GM12891 (cell line): ENCODE measurements around the gene OSBPL5.
"Not testable (repeated sequence)": the region's sequence is repeated elsewhere in the genome, so short reads cannot be mapped to it uniquely, and the experiment has no call there.

Experiments
- DNase-seq: peaks from one replicate; pipeline ENCODE4 v3.0.0; 2011; ENCODE audit warnings: low spot score; ENCODE audit not compliant: insufficient read length
- FAIRE-seq: peaks from 2 replicates; lab custom pipeline; 2011; peaks lifted over from hg19 to GRCh38; lab: Jason Lieb, UNC
- PAX5 ChIP-seq: IDR thresholded peaks from 2 replicates; pipeline ENCODE4 v1.6.1; 2011; ENCODE audit warnings: low read length, moderate library complexity, mild to moderate bottlenecking; ENCODE audit not compliant: insufficient read depth, severe bottlenecking
- POLR2A ChIP-seq: IDR thresholded peaks from 2 replicates; pipeline ENCODE4 v1.6.1; 2011; ENCODE audit warnings: low read depth, low read length, control low read depth
- POLR2AphosphoS5 ChIP-seq: IDR thresholded peaks from 2 replicates; pipeline ENCODE4 v1.6.1; 2011; ENCODE audit warnings: low read depth, low read length, control low read depth
- POU2F2 ChIP-seq: IDR thresholded peaks from 2 replicates; pipeline ENCODE4 v1.6.1; 2011; ENCODE audit warnings: low read depth, mild to moderate bottlenecking, control low read depth, low read length, moderate library complexity
- SPI1 ChIP-seq: IDR thresholded peaks from 2 replicates; pipeline ENCODE4 v1.6.1; 2011; ENCODE audit warnings: low read depth, low read length, control low read depth
- TAF1 ChIP-seq: IDR thresholded peaks from 2 replicates; pipeline ENCODE4 v1.6.1; 2011; ENCODE audit warnings: low read depth, low read length, control low read depth

The OSBPL5 gene

DNA sequence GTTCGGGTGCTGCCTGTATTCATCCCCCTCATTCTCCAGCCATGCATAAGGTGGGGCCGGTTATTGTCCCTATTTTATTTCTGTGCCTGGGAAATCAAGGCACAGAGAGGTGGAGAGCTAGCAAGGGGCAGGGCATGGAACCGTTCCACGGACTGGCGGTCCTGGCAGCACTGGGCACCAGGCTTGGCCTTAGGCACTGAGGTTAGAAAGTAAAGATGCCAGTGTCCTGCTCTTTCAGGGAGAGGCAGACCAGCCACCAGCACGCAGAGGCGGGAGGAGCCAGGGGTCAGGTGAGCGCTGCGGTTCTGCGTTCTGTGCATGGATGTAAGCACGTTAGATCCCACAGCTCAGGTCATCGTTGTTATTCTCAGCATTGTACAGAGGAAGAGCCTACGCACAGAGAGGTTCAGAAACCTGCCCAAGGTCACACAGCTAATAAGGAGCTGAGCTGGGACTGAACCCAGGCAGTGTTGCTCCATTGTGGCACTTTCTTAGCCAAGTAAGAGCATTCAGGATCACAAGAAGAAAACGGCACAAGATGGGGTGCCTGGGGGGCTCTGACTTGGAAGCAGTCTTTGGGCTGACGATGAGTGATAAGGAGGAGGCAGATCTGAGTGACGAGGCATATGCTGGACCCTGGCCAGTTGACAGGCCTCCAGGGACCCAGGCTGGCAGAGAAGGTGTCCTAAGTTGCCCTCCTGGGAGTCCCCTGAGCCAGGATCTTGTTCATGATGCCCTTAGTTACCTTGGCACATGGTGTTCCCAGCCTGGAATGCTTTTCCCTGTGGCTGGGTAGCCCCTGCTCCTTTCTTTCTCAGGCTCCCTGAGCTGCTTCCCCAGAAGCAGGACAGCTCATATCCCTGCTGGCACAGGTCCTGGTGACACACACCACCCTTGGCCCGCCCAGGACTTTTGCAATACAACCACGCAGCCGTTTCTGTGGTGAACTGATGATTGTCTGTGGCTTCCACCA, 41.1 kb downstream of the OSBPL5 start:
- DNase-seq (no peak), FAIRE-seq (no peak)

DNA sequence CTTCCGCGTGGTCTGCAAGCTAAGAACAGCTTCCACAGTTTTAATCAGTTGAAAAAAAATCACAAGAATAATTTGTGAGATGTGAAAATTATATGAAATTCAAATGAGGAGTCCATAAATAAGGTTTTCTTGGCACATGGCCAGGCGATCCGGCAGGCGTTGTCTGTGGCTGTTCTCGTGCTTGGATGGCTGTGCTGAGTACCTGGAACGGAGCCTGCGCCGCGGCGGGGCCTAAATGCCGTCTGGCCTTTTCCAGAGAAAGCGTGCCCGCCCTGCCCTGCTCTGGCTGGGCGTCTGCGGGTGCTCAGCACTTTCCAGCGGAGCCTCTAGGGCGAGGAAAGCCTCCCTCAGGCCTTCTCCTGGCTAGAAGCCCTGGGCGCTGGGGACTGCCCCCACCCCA, 41.8 kb downstream of the OSBPL5 start:
- DNase-seq (no peak), FAIRE-seq (no peak)
- TF ChIP-seq TAF1 (no peak), POU2F2 (no peak), POLR2AphosphoS5 (no peak), SPI1 (no peak), PAX5 (no peak)

More for the DNA sequence above, 41.1 kb downstream of the OSBPL5 start:
- no peak for TF ChIP-seq PAX5
- no peak for TF ChIP-seq SPI1
- TF ChIP-seq POU2F2, result no peak
- TF ChIP-seq POLR2AphosphoS5, result no peak
- no peak for TF ChIP-seq POLR2A
- no peak for TF ChIP-seq TAF1

DNA sequence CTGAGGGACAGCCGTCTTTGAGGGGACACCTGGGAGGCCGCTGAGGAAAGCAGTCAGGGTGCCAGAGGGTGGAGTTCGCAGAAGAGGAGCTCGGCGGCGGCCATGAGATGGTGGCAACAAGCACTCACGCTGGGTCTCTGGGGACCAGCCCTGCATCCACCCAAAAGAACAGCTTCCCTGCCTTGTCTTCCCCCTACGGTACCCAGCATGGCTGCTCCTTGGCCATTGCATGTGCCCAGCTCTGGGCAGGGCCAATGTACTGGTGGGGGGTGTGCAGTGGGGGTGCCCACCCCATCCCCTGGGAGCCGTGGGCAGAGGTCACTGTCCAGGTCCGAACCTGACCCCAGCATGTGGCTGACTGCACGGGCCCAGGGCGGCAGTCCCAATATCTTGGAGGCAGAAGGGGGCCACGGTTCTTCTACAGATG, 42.3 kb downstream of the OSBPL5 start:
- no peak for TF ChIP-seq POLR2AphosphoS5
- no peak for DNase-seq
- no peak for FAIRE-seq

DNA sequence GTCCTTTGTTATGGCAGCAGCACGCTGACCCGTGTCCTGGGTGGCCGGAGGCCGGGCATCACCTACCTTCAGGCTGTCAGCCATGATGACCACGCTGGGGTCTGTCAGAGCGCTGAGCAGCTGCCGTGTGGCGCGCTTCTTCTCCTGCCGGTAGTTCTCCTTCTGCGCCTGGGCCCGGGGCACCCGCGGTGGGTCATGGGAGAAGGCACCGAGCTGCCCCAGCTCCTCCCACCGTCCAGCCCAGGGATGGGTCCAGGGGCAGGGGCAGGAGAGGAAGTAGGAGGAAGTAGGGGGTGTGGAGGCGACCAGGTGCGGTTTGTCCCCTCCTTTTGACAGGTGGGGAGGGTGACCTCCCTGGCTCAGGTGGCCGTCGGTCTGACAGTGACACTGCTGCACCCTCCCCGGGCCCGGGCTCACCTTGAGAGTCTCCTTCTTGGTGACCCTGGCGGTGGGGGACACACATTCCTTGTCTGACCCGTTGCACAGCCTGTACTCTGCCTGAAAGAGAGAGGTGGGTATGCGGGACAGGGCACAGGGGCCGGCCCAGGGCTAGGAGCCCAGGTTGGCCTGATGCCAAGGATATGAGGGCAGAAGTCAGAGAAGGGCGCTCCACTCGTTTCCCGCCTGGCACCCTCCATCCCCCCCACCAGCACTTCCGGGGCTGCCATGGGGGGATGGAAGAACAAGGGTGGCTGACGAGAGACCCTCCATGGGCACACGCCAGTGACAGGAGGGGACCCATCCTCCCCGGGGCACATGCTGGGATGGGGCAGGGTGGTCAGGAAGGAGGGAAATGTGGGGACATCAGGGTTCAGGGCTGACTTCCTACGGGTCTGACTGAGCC, 43.0 kb downstream of the OSBPL5 start:
- DNase-seq (no peak), FAIRE-seq (no peak)
- TF ChIP-seq PAX5 (no peak), POU2F2 (no peak), POLR2AphosphoS5 (no peak)

DNA sequence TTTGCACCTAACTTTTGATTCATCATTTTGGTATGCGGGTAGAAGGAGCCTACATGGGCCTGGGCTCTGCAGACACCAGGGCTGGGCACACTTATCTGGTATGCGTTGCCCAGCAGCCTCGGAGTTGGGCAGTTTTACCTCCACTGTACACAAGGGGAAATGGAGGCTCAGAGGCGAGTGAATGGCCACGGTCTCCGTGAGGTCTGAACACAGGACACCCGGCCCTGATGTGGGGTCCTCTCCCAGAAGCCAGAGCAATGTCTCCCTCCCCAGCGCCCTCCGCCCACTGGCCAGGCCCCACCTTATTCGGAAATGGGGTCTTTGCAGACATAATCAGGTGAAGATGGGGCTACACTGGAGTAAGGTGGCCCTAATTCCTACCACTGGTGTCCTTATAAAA, 43.7 kb downstream of the OSBPL5 start:
- DNase-seq (no peak), FAIRE-seq (no peak)
- no peak for TF ChIP-seq PAX5
- no peak for TF ChIP-seq POLR2A
- no peak for TF ChIP-seq SPI1
- no peak for TF ChIP-seq TAF1
- no peak for TF ChIP-seq POLR2AphosphoS5
- TF ChIP-seq POU2F2, result no peak

DNA sequence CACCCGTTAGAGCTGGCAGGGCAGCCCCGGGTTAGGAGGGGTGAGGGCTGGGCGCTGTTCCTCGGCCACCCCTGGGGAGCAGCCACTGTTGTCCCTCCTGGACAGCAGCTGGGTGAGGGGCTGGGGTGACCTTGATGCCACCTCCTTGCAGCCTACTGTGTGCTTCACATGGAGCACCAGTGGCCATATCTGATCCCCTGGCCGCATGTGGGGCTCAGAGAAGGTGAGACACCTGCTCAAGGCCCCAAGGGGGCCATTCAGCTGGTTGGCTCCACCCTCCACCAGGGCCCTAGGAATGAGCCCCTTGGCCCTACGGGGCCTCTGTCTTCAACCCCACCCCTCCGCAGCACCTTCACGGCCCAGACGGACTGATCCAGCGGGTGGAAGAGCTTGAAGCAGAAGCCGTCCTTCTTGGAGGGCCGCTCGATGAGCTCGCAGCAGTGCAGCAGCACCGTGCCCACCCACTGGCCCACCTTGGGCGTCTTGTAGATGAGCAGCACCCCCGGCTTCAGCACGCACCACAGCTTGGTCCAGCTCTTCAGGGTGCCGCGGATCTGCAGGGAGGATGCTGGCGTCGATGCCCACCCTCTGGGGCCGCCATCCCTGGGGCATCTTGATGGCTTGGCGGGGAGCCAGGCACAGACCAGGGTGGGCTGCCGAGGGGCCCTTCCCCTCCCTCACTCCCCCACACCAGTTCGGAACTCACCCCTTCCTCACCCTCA, 44.9 kb downstream of the OSBPL5 start:
- FAIRE-seq (no peak), DNase-seq (no peak)
- TF ChIP-seq POLR2AphosphoS5, result no peak
- TF ChIP-seq POU2F2, result no peak
- TF ChIP-seq TAF1, result no peak
- TF ChIP-seq PAX5, result no peak
- no peak for TF ChIP-seq POLR2A
- TF ChIP-seq SPI1, result no peak

DNA sequence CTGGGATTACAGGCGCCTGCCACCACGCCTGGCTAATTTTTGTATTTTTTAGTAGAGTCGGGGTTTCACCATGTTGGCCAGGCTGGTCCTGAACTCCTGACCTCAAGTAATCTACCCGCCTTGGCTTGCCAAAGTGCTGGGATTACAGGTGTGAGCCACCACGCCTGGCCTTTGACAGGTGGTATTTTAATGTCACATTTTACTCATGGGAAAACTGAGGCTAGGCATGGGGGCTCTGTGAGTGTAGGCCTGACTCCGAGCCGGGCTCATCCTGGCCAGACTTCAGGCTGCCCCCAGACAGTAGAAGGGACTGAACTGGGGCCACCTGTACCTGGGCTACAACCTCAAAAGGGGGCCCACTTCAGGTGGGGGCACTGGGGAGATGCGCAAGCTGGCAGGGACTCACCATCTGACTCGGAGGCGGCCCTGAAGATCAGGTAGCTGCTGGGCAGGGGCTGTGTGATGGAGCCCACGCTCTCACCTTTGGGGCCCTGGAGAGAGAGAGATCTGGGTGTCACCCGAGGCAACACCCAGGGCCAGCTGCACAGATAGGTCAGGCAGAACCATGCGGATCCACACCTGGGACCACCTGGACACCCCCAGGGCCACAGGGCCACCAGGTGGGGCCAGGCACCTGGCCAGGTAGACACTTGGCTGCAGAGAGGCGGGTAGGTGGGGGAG, 45.8 kb downstream of the OSBPL5 start:
- FAIRE-seq, result no peak

DNA sequence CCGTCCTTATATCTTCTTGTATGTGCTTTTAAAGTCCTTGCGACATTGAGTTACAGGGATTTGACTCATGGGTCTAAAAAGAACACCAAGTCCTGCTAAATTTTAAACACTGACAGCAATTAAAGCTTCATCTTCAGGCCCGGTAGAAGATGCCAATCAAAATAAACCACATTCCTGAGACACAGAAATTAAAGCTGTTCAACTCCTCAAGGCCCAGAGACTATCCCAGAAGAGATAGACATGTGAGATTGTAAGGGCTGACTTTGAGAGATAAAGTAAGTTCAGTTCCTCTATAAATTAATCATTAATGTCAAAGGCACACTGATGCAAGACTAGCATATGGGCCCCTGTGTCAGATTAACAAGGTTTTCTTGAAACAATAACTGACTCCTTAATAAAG, 49.8 kb downstream of the OSBPL5 start:
- DNase-seq (no peak), FAIRE-seq (no peak)
- TF ChIP-seq POLR2AphosphoS5 (no peak), TAF1 (no peak), PAX5 (no peak), SPI1 (no peak), POU2F2 (no peak), POLR2A (no peak)

More for the DNA sequence above, 45.8 kb downstream of the OSBPL5 start:
- no peak for TF ChIP-seq SPI1
- TF ChIP-seq POLR2AphosphoS5, result no peak
- no peak for TF ChIP-seq POLR2A
- TF ChIP-seq PAX5, result no peak
- DNase-seq, result no peak

DNA sequence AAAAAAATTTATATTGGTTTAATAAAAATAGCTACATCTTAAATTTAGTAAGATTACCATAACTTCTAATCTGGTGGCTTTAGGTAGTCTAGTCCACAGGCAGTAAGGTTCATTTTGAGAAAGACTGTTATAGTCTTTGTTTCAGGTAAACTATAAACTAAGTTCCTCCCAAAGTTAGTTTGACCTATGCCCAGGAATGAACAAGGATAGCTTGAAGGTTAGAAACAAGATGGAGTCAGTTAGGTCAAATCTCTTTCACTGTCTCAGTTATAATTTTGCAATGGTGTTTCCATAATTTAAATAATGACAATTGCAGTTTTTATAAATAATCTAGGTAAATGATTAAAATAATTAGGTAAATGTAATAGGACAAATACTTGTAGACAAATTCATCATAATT, 51.4 kb downstream of the OSBPL5 start:
- FAIRE-seq, DNase-seq: not testable (repeated sequence)
